T-helper 1 cell treated with Interleukin-12 subunit alpha and Interleukin-12 subunit beta and Interleukin-4 antibody, amounts not matched to agents 30 μg/mL and 1 μg/mL, for 36 hours (primary cell): ENCODE data around the gene ARRDC1.
"Not testable (repeated sequence)": the region's sequence is repeated elsewhere in the genome, so short reads cannot be mapped to it uniquely, and the experiment has no call there.

Experiments
- H3K27ac Mint-ChIP-seq: one replicate; pipeline ENCODE4 v1.8.0; 2021; ENCODE audit warnings: mild to moderate bottlenecking, mixed read lengths
- H3K27me3 Mint-ChIP-seq: one replicate; pipeline ENCODE4 v1.8.0; 2021; ENCODE audit warnings: low read depth, mixed read lengths
- H3K36me3 Mint-ChIP-seq: one replicate; pipeline ENCODE4 v1.8.0; 2021; ENCODE audit warnings: low read depth, mixed read lengths
- H3K4me1 Mint-ChIP-seq: one replicate; pipeline ENCODE4 v1.8.0; 2021; ENCODE audit warnings: low read depth, mixed read lengths
- H3K4me3 Mint-ChIP-seq: one replicate; pipeline ENCODE4 v1.8.0; 2021; ENCODE audit warnings: mild to moderate bottlenecking, moderate library complexity, mixed read lengths
- H3K9me3 Mint-ChIP-seq: one replicate; pipeline ENCODE4 v1.8.0; 2021; ENCODE audit warnings: mixed read lengths

The ARRDC1 gene

GRCh38 chr9:137593176-137593575 lies 12.3 kb upstream of the ARRDC1 start:
- no peaks in the 10 kb centered on the region for H3K36me3 Mint-ChIP-seq
- H3K9me3 Mint-ChIP-seq: no peaks in the 10 kb centered on the region
- no peaks in the 10 kb centered on the region for H3K27me3 Mint-ChIP-seq
- H3K4me3 Mint-ChIP-seq: peak overlapping the region; percentile 16
- H3K27ac Mint-ChIP-seq: no peak overlapping the region
- peaks cover 9% of the 10 kb centered on the region for H3K4me1 Mint-ChIP-seq

- H3K27me3 Mint-ChIP-seq, H3K4me3 Mint-ChIP-seq, H3K36me3 Mint-ChIP-seq, H3K9me3 Mint-ChIP-seq, H3K27ac Mint-ChIP-seq, H3K4me1 Mint-ChIP-seq: not testable (repeated sequence)
These were observed 8.9 kb upstream of the ARRDC1 start for GRCh38 chr9:137596577-137596976.

- H3K4me1 Mint-ChIP-seq: peaks cover 13% of the 10 kb centered on the region
These were observed 6.5 kb upstream of the ARRDC1 start for GRCh38 chr9:137598943-137599342.

GRCh38 chr9:137602661-137603060 lies 2.8 kb upstream of the ARRDC1 start:
- Mint-ChIP-seq H3K4me3 (no peak overlapping the region), H3K4me1 (peaks cover 20% of the 10 kb centered on the region), H3K36me3 (no peaks in the 10 kb centered on the region), H3K9me3 (no peaks in the 10 kb centered on the region), H3K27me3 (peaks cover 6% of the 10 kb centered on the region), H3K27ac (no peak overlapping the region)

More at GRCh38 chr9:137598943-137599342, 6.5 kb upstream of the ARRDC1 start:
- no peaks in the 10 kb centered on the region for H3K36me3 Mint-ChIP-seq
- H3K27me3 Mint-ChIP-seq: peaks cover 6% of the 10 kb centered on the region
- no peaks in the 10 kb centered on the region for H3K9me3 Mint-ChIP-seq
- H3K27ac Mint-ChIP-seq: no peak overlapping the region
- no peak overlapping the region for H3K4me3 Mint-ChIP-seq

- no peaks in the 10 kb centered on the region for H3K36me3 Mint-ChIP-seq
- peaks cover 16% of the 10 kb centered on the region for H3K4me1 Mint-ChIP-seq
- peak overlapping the region; percentile 42 for H3K4me3 Mint-ChIP-seq
- no peaks in the 10 kb centered on the region for H3K9me3 Mint-ChIP-seq
- no peak overlapping the region for H3K27ac Mint-ChIP-seq
- peaks cover 6% of the 10 kb centered on the region for H3K27me3 Mint-ChIP-seq
These were observed 1.6 kb upstream of the ARRDC1 start for GRCh38 chr9:137603879-137604278.

- H3K4me1 Mint-ChIP-seq: peaks cover 16% of the 10 kb centered on the region
These were observed 970 bp upstream of the ARRDC1 start for GRCh38 chr9:137604345-137605086.

GRCh38 chr9:137606005-137606621 lies 627 bp downstream of the ARRDC1 start:
- no peaks in the 10 kb centered on the region for H3K9me3 Mint-ChIP-seq
- H3K4me3 Mint-ChIP-seq: peak overlapping the region; percentile 84
- H3K4me1 Mint-ChIP-seq: peaks cover 16% of the 10 kb centered on the region
- H3K27me3 Mint-ChIP-seq: peaks cover 6% of the 10 kb centered on the region
- H3K27ac Mint-ChIP-seq: peak overlapping the region; percentile 6
- H3K36me3 Mint-ChIP-seq: no peaks in the 10 kb centered on the region

More at GRCh38 chr9:137604345-137605086, 970 bp upstream of the ARRDC1 start:
- H3K27me3 Mint-ChIP-seq: peaks cover 6% of the 10 kb centered on the region
- no peak overlapping the region for H3K27ac Mint-ChIP-seq
- peak overlapping the region; percentile 42 for H3K4me3 Mint-ChIP-seq
- no peaks in the 10 kb centered on the region for H3K36me3 Mint-ChIP-seq
- no peaks in the 10 kb centered on the region for H3K9me3 Mint-ChIP-seq

GRCh38 chr9:137606734-137607138 lies 1.2 kb downstream of the ARRDC1 start:
- peaks cover 19% of the 10 kb centered on the region for H3K4me1 Mint-ChIP-seq
- H3K9me3 Mint-ChIP-seq: no peaks in the 10 kb centered on the region
- H3K36me3 Mint-ChIP-seq: no peaks in the 10 kb centered on the region
- H3K27me3 Mint-ChIP-seq: peaks cover 6% of the 10 kb centered on the region
- peak overlapping the region; percentile 6 for H3K27ac Mint-ChIP-seq
- H3K4me3 Mint-ChIP-seq: peak overlapping the region; percentile 84

- Mint-ChIP-seq H3K4me1 (peaks cover 20% of the 10 kb centered on the region), H3K27me3 (peaks cover 6% of the 10 kb centered on the region), H3K9me3 (no peaks in the 10 kb centered on the region), H3K36me3 (no peaks in the 10 kb centered on the region), H3K27ac (no peak overlapping the region), H3K4me3 (peak overlapping the region; percentile 84)
These were observed 1.8 kb downstream of the ARRDC1 start for GRCh38 chr9:137607141-137607857.

GRCh38 chr9:137610944-137611343 lies 5.5 kb downstream of the ARRDC1 start:
- peaks cover 11% of the 10 kb centered on the region for H3K4me1 Mint-ChIP-seq
- H3K4me3 Mint-ChIP-seq: no peak overlapping the region
- H3K9me3 Mint-ChIP-seq: no peaks in the 10 kb centered on the region
- H3K27ac Mint-ChIP-seq: no peak overlapping the region
- H3K27me3 Mint-ChIP-seq: no peaks in the 10 kb centered on the region
- peaks cover 3% of the 10 kb centered on the region for H3K36me3 Mint-ChIP-seq

- peak overlapping the region; percentile 63 for H3K27ac Mint-ChIP-seq
- H3K4me1 Mint-ChIP-seq: peaks cover 9% of the 10 kb centered on the region
- H3K4me3 Mint-ChIP-seq: no peak overlapping the region
- H3K9me3 Mint-ChIP-seq: no peaks in the 10 kb centered on the region
- no peaks in the 10 kb centered on the region for H3K27me3 Mint-ChIP-seq
- peaks cover 3% of the 10 kb centered on the region for H3K36me3 Mint-ChIP-seq
These were observed 6.4 kb downstream of the ARRDC1 start for GRCh38 chr9:137611623-137612609.

GRCh38 chr9:137612741-137613142 lies 7.3 kb downstream of the ARRDC1 start:
- no peak overlapping the region for H3K4me3 Mint-ChIP-seq
- no peaks in the 10 kb centered on the region for H3K27me3 Mint-ChIP-seq
- no peak overlapping the region for H3K27ac Mint-ChIP-seq
- no peaks in the 10 kb centered on the region for H3K9me3 Mint-ChIP-seq
- H3K36me3 Mint-ChIP-seq: peaks cover 3% of the 10 kb centered on the region
- H3K4me1 Mint-ChIP-seq: peaks cover 11% of the 10 kb centered on the region

GRCh38 chr9:137613259-137613658 lies 7.8 kb downstream of the ARRDC1 start:
- Mint-ChIP-seq H3K4me3 (no peak overlapping the region), H3K27ac (no peak overlapping the region)

More at GRCh38 chr9:137613259-137613658, 7.8 kb downstream of the ARRDC1 start:
- no peaks in the 10 kb centered on the region for H3K9me3 Mint-ChIP-seq
- no peaks in the 10 kb centered on the region for H3K27me3 Mint-ChIP-seq
- H3K36me3 Mint-ChIP-seq: peaks cover 3% of the 10 kb centered on the region
- peaks cover 13% of the 10 kb centered on the region for H3K4me1 Mint-ChIP-seq
